ENCODE measurements around the gene EPG5. TPM values are rescaled to one million over a fixed set of nuclear protein-coding genes. Genes with fewer than 3 reads are reported as not detected.
"Not testable (repeated sequence)": the region's sequence is repeated elsewhere in the genome, so short reads cannot be mapped to it uniquely, and the experiment has no call there.

The EPG5 gene
- total and polyA plus RNA-seq, 10 of the 15 experiments (the other 5 are each of a cell fraction or from before 2014, with no cell fraction given), result 1.9 to 27.7 (median 9.0) TPM

GRCh38 chr18:45820106-45820745 lies 146.9 kb downstream of the EPG5 start:
- Histone ChIP-seq H3K36me3 (ENCODE audit: control insufficient read depth in 2 of 2, insufficient read depth in 2 of 2, low read length in 1 of 2) (no peaks in the 10 kb centered on the region), H4K20me1 (ENCODE audit: control insufficient read depth, insufficient read depth) (no peaks in the 10 kb centered on the region), H2AFZ (ENCODE audit: control insufficient read depth, low read depth, low read length) (no peak overlapping the region), H3K79me2 (ENCODE audit: control insufficient read depth, insufficient read depth, low read length) (no peaks in the 10 kb centered on the region), H3K9me3 (replicated peaks; ENCODE audit: control insufficient read depth, insufficient read depth, low read length) (no peaks in the 10 kb centered on the region; the same call in 1 of the 3 replicates), H3K27ac (ENCODE audit: control insufficient read depth, insufficient read depth) (no peak overlapping the region), H3K9ac (ENCODE audit: control insufficient read depth, insufficient read depth, low read length) (no peak overlapping the region), H3K4me1 (ENCODE audit: control insufficient read depth, insufficient read depth, low read length) (no peaks in the 10 kb centered on the region), H3K27me3 (replicated peaks in 1 of 2; ENCODE audit: control insufficient read depth in 2 of 2, insufficient read depth in 2 of 2, low read length in 1 of 2) (no peaks in the 10 kb centered on the region), H3K4me2 (ENCODE audit: control insufficient read depth, insufficient read depth) (no peak overlapping the region), H3K4me3 (no peak overlapping the region)
- ChIA-PET POLR2A (no interaction called here), CTCF (no interaction called here), SMC1A (ENCODE audit: uncharacterized antibody, unreplicated experiment) (interaction anchor here (0.8 kb wide), 1 partner anchor 42 kb away, joined by 5 read pairs; no protein-coding TSS in a partner anchor), RAD21 (ENCODE audit: unreplicated experiment) (no interaction called here)
- in situ Hi-C loops (cut with MboI), result no loop called here
- FAIRE-seq (no peak), ATAC-seq (no peak), DNase-seq (ENCODE audit: low read depth, low spot score) (no peak)
- TF ChIP-seq SPI1 (IDR thresholded peaks at IDR 0.05; ENCODE audit: borderline replicate concordance, insufficient read depth, low read depth, low read length) (no peak), POU2F2 (IDR thresholded peaks at IDR 0.05; ENCODE audit: borderline replicate concordance, low read depth, low read length) (no peak), ZNF207 (IDR thresholded peaks at IDR 0.05; ENCODE audit: borderline replicate concordance) (no peak), MYB (IDR thresholded peaks at IDR 0.05; ENCODE audit: borderline replicate concordance, low read depth, low read length) (no peak), ATF7 (IDR thresholded peaks at IDR 0.05; ENCODE audit: low read depth) (no peak), NFYA (IDR thresholded peaks at IDR 0.05; ENCODE audit: borderline replicate concordance, low read depth, low read length) (no peak)
- no TSS peak for BruUV-seq (replicated peaks)
- intact Hi-C loops (cut with micrococcal nuclease; ENCODE audit: unreplicated experiment), result no loop called here
- WGBS (ENCODE audit: insufficient coverage, insufficient replicate concordance, low lambda C conversion rate, missing lambda C conversion rate), result 52% methylated on average over 3 of the region's 3 CpGs

- H3K27me3 ChIP-seq (replicated peaks in 1 of 2; ENCODE audit: control insufficient read depth in 2 of 2, insufficient read depth in 2 of 2, low read length in 1 of 2); H3K27ac ChIP-seq (ENCODE audit: control insufficient read depth, insufficient read depth); ATAC-seq; FAIRE-seq; H3K9me3 ChIP-seq (replicated peaks; ENCODE audit: control insufficient read depth, insufficient read depth, low read length); H4K20me1 ChIP-seq (ENCODE audit: control insufficient read depth, insufficient read depth); intact Hi-C loops (cut with micrococcal nuclease; ENCODE audit: unreplicated experiment); in situ Hi-C loops (cut with MboI); H2AFZ ChIP-seq (ENCODE audit: control insufficient read depth, low read depth, low read length); H3K4me1 ChIP-seq (ENCODE audit: control insufficient read depth, insufficient read depth, low read length); DNase-seq (ENCODE audit: low read depth, low spot score); H3K36me3 ChIP-seq (ENCODE audit: control insufficient read depth in 2 of 2, insufficient read depth in 2 of 2, low read length in 1 of 2); H3K79me2 ChIP-seq (ENCODE audit: control insufficient read depth, insufficient read depth, low read length); BruUV-seq (replicated peaks); H3K4me3 ChIP-seq; CTCF ChIA-PET; POLR2A ChIA-PET; H3K4me2 ChIP-seq (ENCODE audit: control insufficient read depth, insufficient read depth); H3K9ac ChIP-seq (ENCODE audit: control insufficient read depth, insufficient read depth, low read length): not testable (repeated sequence)
- ChIA-PET SMC1A (ENCODE audit: uncharacterized antibody, unreplicated experiment) (interaction anchor here (0.8 kb wide), 1 partner anchor 96 kb away, joined by 4 read pairs; no protein-coding TSS in a partner anchor), RAD21 (ENCODE audit: unreplicated experiment) (interaction anchor here (0.6 kb wide), 1 partner anchor 13 kb away, joined by 3 read pairs; no protein-coding TSS in a partner anchor)
- WGBS (ENCODE audit: insufficient coverage, insufficient replicate concordance, low lambda C conversion rate, missing lambda C conversion rate), result 47% methylated on average over 7 of the region's 8 CpGs
Observed at GRCh38 chr18:45818765-45819164, 148.4 kb downstream of the EPG5 start.
